Muscle layer of colon (tissue), 2 donors: ENCODE results near the gene RHBG.

Experiments
- H3K27ac ChIP-seq: one replicate; pipeline ENCODE4 v1.7.0; 2013; ENCODE audit warnings: low read depth, mild to moderate bottlenecking, low read length, moderate library complexity
- H3K27me3 ChIP-seq, 2 donors: one replicate each; pipeline ENCODE4 v1.7.0; 2013; ENCODE audit warnings: low read length in 2 of 2, mild to moderate bottlenecking in 2 of 2; ENCODE audit not compliant: insufficient read depth in 2 of 2, control insufficient read depth in 1 of 2
- H3K36me3 ChIP-seq: one replicate; pipeline ENCODE4 v1.7.0; 2013; ENCODE audit warnings: mild to moderate bottlenecking, low read length; ENCODE audit not compliant: insufficient read depth
- H3K4me1 ChIP-seq: one replicate; pipeline ENCODE4 v1.7.0; 2013; ENCODE audit warnings: mild to moderate bottlenecking, low read length; ENCODE audit not compliant: insufficient read depth
- H3K4me3 ChIP-seq, 2 donors: one replicate each; pipeline ENCODE4 v1.7.0; 2013; ENCODE audit warnings: low read length in 2 of 2, low read depth in 1 of 2, mild to moderate bottlenecking in 1 of 2, moderate library complexity in 1 of 2
- H3K9ac ChIP-seq: one replicate; pipeline ENCODE4 v1.7.0; 2013; ENCODE audit warnings: low read length
- H3K9me3 ChIP-seq: one replicate; pipeline ENCODE4 v1.7.0; 2013; ENCODE audit warnings: mild to moderate bottlenecking, low read length
- donor health status: abdominal sarcoma.
- donor health status: Adenocarcinoma of cecum.

The RHBG gene

GRCh38 chr1:156400191-156400935 lies 31.4 kb downstream of the RHBG start:
- no peaks in the 10 kb centered on the region for H3K9me3 ChIP-seq
- H3K27me3 ChIP-seq: peaks cover 0 to 11% of the 10 kb centered on the region in 2 donors
- no peaks in the 10 kb centered on the region for H3K36me3 ChIP-seq
- H3K4me3 ChIP-seq: no peak overlapping the region
- no peak overlapping the region for H3K9ac ChIP-seq
- H3K27ac ChIP-seq: no peak overlapping the region
- no peaks in the 10 kb centered on the region for H3K4me1 ChIP-seq

- Histone ChIP-seq H3K27ac (no peak overlapping the region), H3K9ac (no peak overlapping the region), H3K36me3 (no peaks in the 10 kb centered on the region), H3K27me3 (peaks cover 0 to 13% of the 10 kb centered on the region in 2 donors), H3K4me1 (no peaks in the 10 kb centered on the region), H3K9me3 (no peaks in the 10 kb centered on the region), H3K4me3 (no peak overlapping the region)
Measured at GRCh38 chr1:156401041-156401574, 32.1 kb downstream of the RHBG start.

- no peaks in the 10 kb centered on the region for H3K36me3 ChIP-seq
- H3K9me3 ChIP-seq: no peaks in the 10 kb centered on the region
- H3K27me3 ChIP-seq: peaks cover 2 to 18% of the 10 kb centered on the region in 2 donors
- no peak overlapping the region for H3K27ac ChIP-seq
- H3K9ac ChIP-seq: no peak overlapping the region
- no peaks in the 10 kb centered on the region for H3K4me1 ChIP-seq
- H3K4me3 ChIP-seq: no peak overlapping the region
Measured at GRCh38 chr1:156401681-156402081, 32.7 kb downstream of the RHBG start.

- no peaks in the 10 kb centered on the region for H3K36me3 ChIP-seq
- no peaks in the 10 kb centered on the region for H3K4me1 ChIP-seq
- no peak overlapping the region for H3K9ac ChIP-seq
- no peak overlapping the region for H3K4me3 ChIP-seq
- peaks cover 7 to 26% of the 10 kb centered on the region in 2 donors for H3K27me3 ChIP-seq
- no peak overlapping the region for H3K27ac ChIP-seq
- no peaks in the 10 kb centered on the region for H3K9me3 ChIP-seq
Measured at GRCh38 chr1:156402331-156403020, 33.5 kb downstream of the RHBG start.

GRCh38 chr1:156405670-156406069 lies 36.7 kb downstream of the RHBG start:
- Histone ChIP-seq H3K4me1 (no peaks in the 10 kb centered on the region), H3K27ac (no peak overlapping the region), H3K4me3 (no peak overlapping the region), H3K27me3 (peaks cover 11 to 31% of the 10 kb centered on the region in 2 donors), H3K9me3 (no peaks in the 10 kb centered on the region), H3K36me3 (no peaks in the 10 kb centered on the region), H3K9ac (no peak overlapping the region)

GRCh38 chr1:156406251-156406650 lies 37.2 kb downstream of the RHBG start:
- Histone ChIP-seq H3K27ac (no peak overlapping the region), H3K27me3 (peaks cover 11 to 30% of the 10 kb centered on the region in 2 donors), H3K9me3 (no peaks in the 10 kb centered on the region), H3K4me1 (no peaks in the 10 kb centered on the region), H3K9ac (no peak overlapping the region), H3K4me3 (no peak overlapping the region), H3K36me3 (no peaks in the 10 kb centered on the region)

GRCh38 chr1:156407344-156407743 lies 38.3 kb downstream of the RHBG start:
- Histone ChIP-seq H3K4me1 (no peaks in the 10 kb centered on the region), H3K36me3 (no peaks in the 10 kb centered on the region), H3K27me3 (peaks cover 11 to 28% of the 10 kb centered on the region in 2 donors), H3K9me3 (no peaks in the 10 kb centered on the region), H3K4me3 (no peak overlapping the region), H3K27ac (no peak overlapping the region), H3K9ac (no peak overlapping the region)

- Histone ChIP-seq H3K4me1 (no peaks in the 10 kb centered on the region), H3K9me3 (no peaks in the 10 kb centered on the region), H3K27me3 (peaks cover 11 to 28% of the 10 kb centered on the region in 2 donors), H3K36me3 (no peaks in the 10 kb centered on the region), H3K4me3 (no peak overlapping the region), H3K9ac (no peak overlapping the region), H3K27ac (no peak overlapping the region)
Measured at GRCh38 chr1:156407760-156408159, 38.7 kb downstream of the RHBG start.

- H3K27ac ChIP-seq: no peak overlapping the region
Measured at GRCh38 chr1:156409439-156409838, 40.4 kb downstream of the RHBG start.

GRCh38 chr1:156410238-156410637 lies 41.2 kb downstream of the RHBG start:
- Histone ChIP-seq H3K9me3 (no peaks in the 10 kb centered on the region), H3K4me3 (no peak overlapping the region), H3K36me3 (no peaks in the 10 kb centered on the region), H3K27ac (no peak overlapping the region), H3K27me3 (peaks cover 21 to 47% of the 10 kb centered on the region in 2 donors), H3K4me1 (no peaks in the 10 kb centered on the region), H3K9ac (no peak overlapping the region)

More at GRCh38 chr1:156409439-156409838, 40.4 kb downstream of the RHBG start:
- H3K27me3 ChIP-seq: peaks cover 13 to 41% of the 10 kb centered on the region in 2 donors
- H3K4me1 ChIP-seq: no peaks in the 10 kb centered on the region
- no peak overlapping the region for H3K4me3 ChIP-seq
- no peak overlapping the region for H3K9ac ChIP-seq
- H3K9me3 ChIP-seq: no peaks in the 10 kb centered on the region
- H3K36me3 ChIP-seq: no peaks in the 10 kb centered on the region

- Histone ChIP-seq H3K4me3 (no peak overlapping the region), H3K27me3 (peaks cover 26 to 51% of the 10 kb centered on the region in 2 donors), H3K36me3 (no peaks in the 10 kb centered on the region), H3K4me1 (no peaks in the 10 kb centered on the region), H3K27ac (no peak overlapping the region), H3K9ac (no peak overlapping the region), H3K9me3 (no peaks in the 10 kb centered on the region)
Measured at GRCh38 chr1:156410740-156411139, 41.7 kb downstream of the RHBG start.
